ENCODE data around the gene RBBP8NL. TPM values are rescaled to one million over a fixed set of nuclear protein-coding genes. Genes with fewer than 3 reads are reported as not detected.

RBBP8NL gene
- total and polyA plus RNA-seq, 2 of the 8 experiments (the other 6 are each of a cell fraction or from before 2014, with no cell fraction given) = 0.43 to 0.48 TPM

DNA sequence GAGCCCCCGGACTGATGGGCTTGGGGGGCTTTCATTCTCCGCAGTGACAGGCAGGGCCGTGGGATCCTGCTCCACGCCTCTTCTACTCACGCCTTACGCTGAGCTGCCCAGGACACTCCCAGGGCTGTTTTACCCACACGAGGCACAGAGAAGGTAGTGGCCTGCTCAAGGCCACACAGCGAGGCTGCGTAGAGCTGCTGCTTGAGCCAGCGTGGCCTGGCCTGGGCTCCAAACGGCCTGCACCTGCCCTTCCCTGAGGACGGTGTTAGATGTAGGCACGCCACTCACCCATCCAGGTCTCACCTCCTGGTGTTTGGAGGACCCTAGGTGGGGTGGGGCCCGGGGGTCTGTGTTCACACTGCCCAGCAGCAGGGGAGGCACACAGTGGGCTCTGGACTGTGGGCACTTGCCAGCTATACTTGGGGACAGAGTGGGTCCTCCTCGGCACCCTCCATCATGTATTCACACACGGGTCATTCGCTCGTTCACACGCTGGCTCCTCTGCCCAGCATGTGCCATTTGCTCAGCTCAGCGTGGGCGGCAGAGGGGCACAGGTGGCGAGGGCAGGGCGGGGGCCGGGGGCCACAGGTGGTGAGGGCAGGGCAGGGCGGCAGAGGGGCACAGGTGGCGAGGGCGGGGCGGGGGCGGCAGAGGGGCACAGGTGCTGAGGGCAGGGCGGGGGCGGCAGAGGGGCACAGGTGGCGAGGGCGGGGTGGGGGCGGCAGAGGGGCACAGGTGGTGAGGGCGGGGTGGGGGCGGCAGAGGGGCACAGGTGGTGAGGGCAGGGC is 18.4 kb upstream of the RBBP8NL start (continued):
- TF ChIP-seq, protein P1, sequence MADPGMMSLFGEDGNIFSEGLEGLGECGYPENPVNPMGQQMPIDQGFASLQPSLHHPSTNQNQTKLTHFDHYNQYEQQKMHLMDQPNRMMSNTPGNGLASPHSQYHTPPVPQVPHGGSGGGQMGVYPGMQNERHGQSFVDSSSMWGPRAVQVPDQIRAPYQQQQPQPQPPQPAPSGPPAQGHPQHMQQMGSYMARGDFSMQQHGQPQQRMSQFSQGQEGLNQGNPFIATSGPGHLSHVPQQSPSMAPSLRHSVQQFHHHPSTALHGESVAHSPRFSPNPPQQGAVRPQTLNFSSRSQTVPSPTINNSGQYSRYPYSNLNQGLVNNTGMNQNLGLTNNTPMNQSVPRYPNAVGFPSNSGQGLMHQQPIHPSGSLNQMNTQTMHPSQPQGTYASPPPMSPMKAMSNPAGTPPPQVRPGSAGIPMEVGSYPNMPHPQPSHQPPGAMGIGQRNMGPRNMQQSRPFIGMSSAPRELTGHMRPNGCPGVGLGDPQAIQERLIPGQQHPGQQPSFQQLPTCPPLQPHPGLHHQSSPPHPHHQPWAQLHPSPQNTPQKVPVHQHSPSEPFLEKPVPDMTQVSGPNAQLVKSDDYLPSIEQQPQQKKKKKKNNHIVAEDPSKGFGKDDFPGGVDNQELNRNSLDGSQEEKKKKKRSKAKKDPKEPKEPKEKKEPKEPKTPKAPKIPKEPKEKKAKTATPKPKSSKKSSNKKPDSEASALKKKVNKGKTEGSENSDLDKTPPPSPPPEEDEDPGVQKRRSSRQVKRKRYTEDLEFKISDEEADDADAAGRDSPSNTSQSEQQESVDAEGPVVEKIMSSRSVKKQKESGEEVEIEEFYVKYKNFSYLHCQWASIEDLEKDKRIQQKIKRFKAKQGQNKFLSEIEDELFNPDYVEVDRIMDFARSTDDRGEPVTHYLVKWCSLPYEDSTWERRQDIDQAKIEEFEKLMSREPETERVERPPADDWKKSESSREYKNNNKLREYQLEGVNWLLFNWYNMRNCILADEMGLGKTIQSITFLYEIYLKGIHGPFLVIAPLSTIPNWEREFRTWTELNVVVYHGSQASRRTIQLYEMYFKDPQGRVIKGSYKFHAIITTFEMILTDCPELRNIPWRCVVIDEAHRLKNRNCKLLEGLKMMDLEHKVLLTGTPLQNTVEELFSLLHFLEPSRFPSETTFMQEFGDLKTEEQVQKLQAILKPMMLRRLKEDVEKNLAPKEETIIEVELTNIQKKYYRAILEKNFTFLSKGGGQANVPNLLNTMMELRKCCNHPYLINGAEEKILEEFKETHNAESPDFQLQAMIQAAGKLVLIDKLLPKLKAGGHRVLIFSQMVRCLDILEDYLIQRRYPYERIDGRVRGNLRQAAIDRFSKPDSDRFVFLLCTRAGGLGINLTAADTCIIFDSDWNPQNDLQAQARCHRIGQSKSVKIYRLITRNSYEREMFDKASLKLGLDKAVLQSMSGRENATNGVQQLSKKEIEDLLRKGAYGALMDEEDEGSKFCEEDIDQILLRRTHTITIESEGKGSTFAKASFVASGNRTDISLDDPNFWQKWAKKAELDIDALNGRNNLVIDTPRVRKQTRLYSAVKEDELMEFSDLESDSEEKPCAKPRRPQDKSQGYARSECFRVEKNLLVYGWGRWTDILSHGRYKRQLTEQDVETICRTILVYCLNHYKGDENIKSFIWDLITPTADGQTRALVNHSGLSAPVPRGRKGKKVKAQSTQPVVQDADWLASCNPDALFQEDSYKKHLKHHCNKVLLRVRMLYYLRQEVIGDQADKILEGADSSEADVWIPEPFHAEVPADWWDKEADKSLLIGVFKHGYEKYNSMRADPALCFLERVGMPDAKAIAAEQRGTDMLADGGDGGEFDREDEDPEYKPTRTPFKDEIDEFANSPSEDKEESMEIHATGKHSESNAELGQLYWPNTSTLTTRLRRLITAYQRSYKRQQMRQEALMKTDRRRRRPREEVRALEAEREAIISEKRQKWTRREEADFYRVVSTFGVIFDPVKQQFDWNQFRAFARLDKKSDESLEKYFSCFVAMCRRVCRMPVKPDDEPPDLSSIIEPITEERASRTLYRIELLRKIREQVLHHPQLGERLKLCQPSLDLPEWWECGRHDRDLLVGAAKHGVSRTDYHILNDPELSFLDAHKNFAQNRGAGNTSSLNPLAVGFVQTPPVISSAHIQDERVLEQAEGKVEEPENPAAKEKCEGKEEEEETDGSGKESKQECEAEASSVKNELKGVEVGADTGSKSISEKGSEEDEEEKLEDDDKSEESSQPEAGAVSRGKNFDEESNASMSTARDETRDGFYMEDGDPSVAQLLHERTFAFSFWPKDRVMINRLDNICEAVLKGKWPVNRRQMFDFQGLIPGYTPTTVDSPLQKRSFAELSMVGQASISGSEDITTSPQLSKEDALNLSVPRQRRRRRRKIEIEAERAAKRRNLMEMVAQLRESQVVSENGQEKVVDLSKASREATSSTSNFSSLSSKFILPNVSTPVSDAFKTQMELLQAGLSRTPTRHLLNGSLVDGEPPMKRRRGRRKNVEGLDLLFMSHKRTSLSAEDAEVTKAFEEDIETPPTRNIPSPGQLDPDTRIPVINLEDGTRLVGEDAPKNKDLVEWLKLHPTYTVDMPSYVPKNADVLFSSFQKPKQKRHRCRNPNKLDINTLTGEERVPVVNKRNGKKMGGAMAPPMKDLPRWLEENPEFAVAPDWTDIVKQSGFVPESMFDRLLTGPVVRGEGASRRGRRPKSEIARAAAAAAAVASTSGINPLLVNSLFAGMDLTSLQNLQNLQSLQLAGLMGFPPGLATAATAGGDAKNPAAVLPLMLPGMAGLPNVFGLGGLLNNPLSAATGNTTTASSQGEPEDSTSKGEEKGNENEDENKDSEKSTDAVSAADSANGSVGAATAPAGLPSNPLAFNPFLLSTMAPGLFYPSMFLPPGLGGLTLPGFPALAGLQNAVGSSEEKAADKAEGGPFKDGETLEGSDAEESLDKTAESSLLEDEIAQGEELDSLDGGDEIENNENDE (IDR thresholded peaks at IDR 0.05; ENCODE audit: insufficient replicate concordance, low read length) = no peak
- TF ChIP-seq CBX5 (IDR thresholded peaks at IDR 0.05; ENCODE audit: low read depth, low read length) (no peak), CHD2 (IDR thresholded peaks at IDR 0.05; ENCODE audit: low read length) (no peak), CTBP2 (IDR thresholded peaks at IDR 0.05; ENCODE audit: borderline replicate concordance, insufficient read depth, insufficient read length, low read length) (no peak), ZNF274 (IDR thresholded peaks at IDR 0.05; ENCODE audit: borderline replicate concordance, extremely low read depth, low read length) (no peak), GABPA (IDR thresholded peaks at IDR 0.05; ENCODE audit: borderline replicate concordance, insufficient read depth, low read length) (no peak), POLR2AphosphoS5 (IDR thresholded peaks at IDR 0.05; ENCODE audit: low read depth, low read length) (no peak), SRF (IDR thresholded peaks at IDR 0.05; ENCODE audit: low read depth, low read length) (no peak), BACH1 (IDR thresholded peaks at IDR 0.05; ENCODE audit: low read length) (no peak), HDAC6 (IDR thresholded peaks at IDR 0.05; ENCODE audit: low read depth, low read length) (no peak), EGR1 (IDR thresholded peaks at IDR 0.05; ENCODE audit: borderline replicate concordance, low read depth, low read length) (no peak)

Data from H1 (cell line).